OCI-LY7 (cell line): ENCODE data around the gene DISP2. TPM values are rescaled to one million over a fixed set of nuclear protein-coding genes. Genes with fewer than 3 reads are reported as not detected.

Source experiments
- BruUV-seq: library from RNA; stranded (reverse); fragments of 400-500 nt; replicated peaks from 2 replicates; lab custom pipeline; 2021; lab: Mats Ljungman, UMichigan
- CTCF ChIA-PET: fragments of 300-600 bp; sonication (Branson Sonifier 250); formaldehyde crosslinking; loops from one replicate; lab custom pipeline; 2022; ENCODE audit warnings: antibody characterized with exemption; ENCODE audit not compliant: unreplicated experiment; lab: Charles Lee
- POLR2A ChIA-PET: fragments of 300-600 bp; sonication (Branson Sonifier 250); formaldehyde crosslinking; loops from one replicate; lab custom pipeline; 2022; ENCODE audit warnings: antibody characterized with exemption; lab: Charles Lee
- DNase-seq: peaks from one replicate; pipeline ENCODE4 v3.0.0-alpha.2; 2015; ENCODE audit warnings: low spot score
- H2AFZ ChIP-seq: fragments of 200-600 bp; sonication (generic), shearing (Covaris generic); 2 replicates; pipeline ENCODE4 v1.6.1; 2014; ENCODE audit warnings: mild to moderate bottlenecking, antibody characterized with exemption, low read length, moderate library complexity
- H3K27ac ChIP-seq: fragments of 200-600 bp; sonication (generic); 2 replicates; pipeline ENCODE4 v1.5.1; 2014; ENCODE audit warnings: mixed run types, low read depth, mild to moderate bottlenecking, moderate library complexity, low read length, inconsistent platforms; ENCODE audit not compliant: poor library complexity, severe bottlenecking
- H3K36me3 ChIP-seq: fragments of 200-600 bp; sonication (generic); 2 replicates; pipeline ENCODE4 v1.6.1; 2014; ENCODE audit warnings: mild to moderate bottlenecking, antibody characterized with exemption, low read length, moderate library complexity, mixed read lengths; ENCODE audit not compliant: insufficient read depth
- H3K4me1 ChIP-seq: fragments of 200-600 bp; sonication (generic); 2 replicates; pipeline ENCODE4 v1.5.1; 2014; ENCODE audit warnings: mild to moderate bottlenecking, low read length; ENCODE audit not compliant: insufficient read depth, poor library complexity, severe bottlenecking
- H3K4me2 ChIP-seq: fragments of 200-600 bp; sonication (generic); 2 replicates; pipeline ENCODE4 v1.6.1; 2014; ENCODE audit warnings: mild to moderate bottlenecking, low read length
- H3K4me3 ChIP-seq: fragments of 200-600 bp; sonication (generic); 2 replicates; pipeline ENCODE4 v1.5.1; 2014; ENCODE audit warnings: mild to moderate bottlenecking, low read depth, low read length; ENCODE audit not compliant: poor library complexity, severe bottlenecking
- H3K79me2 ChIP-seq: fragments of 200-600 bp; sonication (generic); 2 replicates; pipeline ENCODE4 v1.6.1; 2016; ENCODE audit warnings: low read depth, mild to moderate bottlenecking, low read length, moderate library complexity, mixed read lengths; ENCODE audit not compliant: insufficient read depth
- H3K9me2 ChIP-seq: fragments of 200-600 bp; sonication (generic); 2 replicates; pipeline ENCODE4 v1.6.1; 2016; ENCODE audit warnings: mild to moderate bottlenecking, low read length, mixed read lengths; ENCODE audit not compliant: insufficient read depth
- H3K9me3 ChIP-seq: fragments of 200-600 bp; sonication (generic); 2 replicates; pipeline ENCODE4 v1.6.1; 2014; ENCODE audit warnings: mild to moderate bottlenecking, mixed run types, low read length, mixed read lengths
- H4K20me1 ChIP-seq: fragments of 200-600 bp; sonication (generic); 2 replicates; pipeline ENCODE4 v1.6.1; 2014; ENCODE audit warnings: mild to moderate bottlenecking, antibody characterized with exemption, low read length, moderate library complexity, mixed read lengths; ENCODE audit not compliant: insufficient read depth
- CTCF ChIP-seq: fragments of 200-600 bp; sonication (generic); conservative IDR thresholded peaks from 2 replicates; pipeline ENCODE4 v1.5.1; 2014; ENCODE audit warnings: mild to moderate bottlenecking, antibody characterized with exemption, low read length, moderate library complexity, mixed read lengths
- EZH2phosphoT487 ChIP-seq: fragments of 200-600 bp; sonication (generic); IDR thresholded peaks from 2 replicates; pipeline ENCODE4 v1.6.1; 2018; ENCODE audit warnings: low read depth, borderline replicate concordance, mild to moderate bottlenecking, mixed run types, antibody characterized with exemption, low read length, moderate library complexity, mixed read lengths
- intact Hi-C: fragments of 100-400 bp; cut with micrococcal nuclease; formaldehyde crosslinking; loops from one replicate; pipeline ENCODE4 v1.10.0; 2022; ENCODE audit not compliant: unreplicated experiment
- total RNA-seq, 2 experiments: library from RNA; depleted of rRNA in 1 of 2; stranded (reverse); fragments of >200 nt in 1 of 2; shearing (Covaris generic) in 1 of 2; gene quantifications; 2 replicates each; pipeline ENCODE4 v1.2.3, GENCODE V29; 2014 to 2022

Gene DISP2
- total RNA-seq, 2 experiments from 2014 or later, result 0.03 to 0.25 TPM

DNA sequence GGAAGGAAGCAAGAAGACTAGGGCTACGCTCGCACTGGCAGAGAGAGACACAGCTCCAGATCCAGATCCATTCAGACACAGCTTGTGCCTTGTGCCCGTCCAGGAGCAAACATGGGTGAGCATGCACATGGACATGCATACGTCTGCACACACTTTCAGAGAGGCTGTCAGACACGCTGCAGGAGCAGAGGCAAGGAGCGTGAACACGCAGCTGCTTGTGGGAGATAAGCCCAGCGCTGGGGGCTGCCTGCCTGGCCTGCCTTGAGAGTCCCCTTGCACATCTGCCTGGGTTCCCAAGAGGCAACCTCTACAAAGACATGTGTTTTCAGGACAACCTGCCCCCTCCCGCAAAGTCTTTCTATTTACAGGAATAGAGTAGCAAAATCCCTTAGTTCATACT, 69.2 kb downstream of the DISP2 start:
- ChIA-PET CTCF (no interaction called here), POLR2A (no interaction called here)
- intact Hi-C loops, result no loop called here

DNA sequence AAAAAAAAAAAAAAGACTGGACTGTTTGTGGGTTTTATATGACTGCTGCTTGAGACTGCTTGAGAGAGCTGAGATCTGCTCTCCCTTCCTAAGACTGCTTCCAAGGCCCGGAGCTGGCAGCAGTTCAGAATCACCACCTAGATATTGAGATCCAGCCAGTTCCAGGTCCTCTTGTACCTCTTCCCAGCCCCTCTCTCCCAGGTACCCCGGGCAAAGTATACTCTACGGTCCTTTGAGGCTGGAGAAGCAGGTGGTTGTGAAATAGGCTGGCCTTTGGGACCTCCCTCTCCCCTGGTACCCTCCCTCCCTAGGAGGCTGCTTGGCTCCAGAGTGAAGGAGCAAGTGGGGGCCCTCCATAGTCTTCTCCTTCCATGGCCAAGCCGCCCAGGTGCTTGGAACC, 70.2 kb downstream of the DISP2 start:
- H3K79me2 ChIP-seq, result no peaks in the 10 kb centered on the region
- H3K4me3 ChIP-seq, result no peak overlapping the region
- no peaks in the 10 kb centered on the region for H3K4me1 ChIP-seq
- no peak for TF ChIP-seq CTCF
- no peak for TF ChIP-seq EZH2phosphoT487
- ChIA-PET POLR2A (interaction anchor here (0.7 kb wide), 2 partner anchors 37 to 46 kb away, joined by 5 to 7 read pairs; no protein-coding TSS in a partner anchor), CTCF (no interaction called here)
- H3K9me2 ChIP-seq, result no peaks in the 10 kb centered on the region
- no peaks in the 10 kb centered on the region for H4K20me1 ChIP-seq
- DNase-seq, result no peak
- intact Hi-C loops, result no loop called here
- no peak overlapping the region for H2AFZ ChIP-seq
- no peaks in the 10 kb centered on the region for H3K36me3 ChIP-seq
- BruUV-seq, result no TSS peak
- H3K4me2 ChIP-seq, result no peak overlapping the region
- no peaks in the 10 kb centered on the region for H3K9me3 ChIP-seq
- no peak overlapping the region for H3K27ac ChIP-seq

More for the DNA sequence above, 69.2 kb downstream of the DISP2 start:
- Histone ChIP-seq H3K27ac (no peak overlapping the region), H3K4me1 (no peaks in the 10 kb centered on the region), H3K9me3 (no peaks in the 10 kb centered on the region), H2AFZ (no peak overlapping the region), H3K4me2 (no peak overlapping the region), H3K36me3 (no peaks in the 10 kb centered on the region), H3K79me2 (no peaks in the 10 kb centered on the region), H3K4me3 (no peak overlapping the region), H4K20me1 (no peaks in the 10 kb centered on the region), H3K9me2 (no peaks in the 10 kb centered on the region)
- BruUV-seq, result no TSS peak
- no peak for DNase-seq
- TF ChIP-seq CTCF (no peak), EZH2phosphoT487 (no peak)

Other genes with a start within 250 kb of the DISP2 start
- gene BMF, start 249.3 kb upstream of the DISP2 start, total RNA-seq (2014; rRNA removed; shearing (Covaris generic)), result 4.8 and 5.3 TPM in 2 replicates
- 11.1 and 11.3 TPM in 2 replicates for gene BMF, start 249.3 kb upstream of the DISP2 start, total RNA-seq (2022)
- gene BUB1B, start 197.2 kb upstream of the DISP2 start, total RNA-seq (2014; rRNA removed; shearing (Covaris generic)), result 192 and 215 TPM in 2 replicates
- gene BUB1B, start 197.2 kb upstream of the DISP2 start, total RNA-seq (2022), result 162 and 166 TPM in 2 replicates
- 0.03 and 0.10 TPM in 2 replicates for gene PAK6, start 119.2 kb upstream of the DISP2 start, total RNA-seq (2014; rRNA removed; shearing (Covaris generic))
- not detected in 2 replicates for gene PAK6, start 119.2 kb upstream of the DISP2 start, total RNA-seq (2022)
- gene ANKRD63, start 75.2 kb upstream of the DISP2 start, total RNA-seq (2014; rRNA removed; shearing (Covaris generic)), result not detected in 2 replicates
- gene ANKRD63, start 75.2 kb upstream of the DISP2 start, total RNA-seq (2022), result not detected in 2 replicates
- not detected in 2 replicates for gene PLCB2, start 50.3 kb upstream of the DISP2 start, total RNA-seq (2014; rRNA removed; shearing (Covaris generic))
- gene PLCB2, start 50.3 kb upstream of the DISP2 start, total RNA-seq (2022), result 9.2 and 9.6 TPM in 2 replicates
- 1.1 and 3.3 TPM in 2 replicates for gene INAFM2, start 34.5 kb upstream of the DISP2 start, total RNA-seq (2014; rRNA removed; shearing (Covaris generic))
- gene INAFM2, start 34.5 kb upstream of the DISP2 start, total RNA-seq (2022), result 4.4 and 5.3 TPM in 2 replicates
- gene CCDC9B, start 17.3 kb upstream of the DISP2 start, total RNA-seq (2014; rRNA removed; shearing (Covaris generic)), result 0.15 TPM in 1 of 2 replicates, not detected in the other
- 1.4 TPM in 2 replicates for gene CCDC9B, start 17.3 kb upstream of the DISP2 start, total RNA-seq (2022)
- gene PHGR1, start 7.2 kb upstream of the DISP2 start, total RNA-seq (2014; rRNA removed; shearing (Covaris generic)), result not detected in 2 replicates
- gene PHGR1, start 7.2 kb upstream of the DISP2 start, total RNA-seq (2022), result not detected in 2 replicates
- gene KNSTRN, start 24.5 kb downstream of the DISP2 start, total RNA-seq (2014; rRNA removed; shearing (Covaris generic)), result 71.3 and 89.6 TPM in 2 replicates
- 106 TPM in 2 replicates for gene KNSTRN, start 24.5 kb downstream of the DISP2 start, total RNA-seq (2022)
- gene IVD, start 47.6 kb downstream of the DISP2 start, total RNA-seq (2014; rRNA removed; shearing (Covaris generic)), result 16.4 and 20.6 TPM in 2 replicates
- 57.2 and 67.3 TPM in 2 replicates for gene IVD, start 47.6 kb downstream of the DISP2 start, total RNA-seq (2022)
- gene BAHD1, start 82.7 kb downstream of the DISP2 start, total RNA-seq (2014; rRNA removed; shearing (Covaris generic)), result 14.6 and 15.0 TPM in 2 replicates
- 22.3 TPM in 2 replicates for gene BAHD1, start 82.7 kb downstream of the DISP2 start, total RNA-seq (2022)
- gene CHST14, start 112.8 kb downstream of the DISP2 start, total RNA-seq (2014; rRNA removed; shearing (Covaris generic)), result 5.6 and 7.3 TPM in 2 replicates
- 13.6 and 15.3 TPM in 2 replicates for gene CHST14, start 112.8 kb downstream of the DISP2 start, total RNA-seq (2022)
- 10.3 and 15.1 TPM in 2 replicates for gene CCDC32, start 206.8 kb downstream of the DISP2 start, total RNA-seq (2014; rRNA removed; shearing (Covaris generic))
- gene CCDC32, start 206.8 kb downstream of the DISP2 start, total RNA-seq (2022), result 14.3 and 14.9 TPM in 2 replicates
- gene RPUSD2, start 211.1 kb downstream of the DISP2 start, total RNA-seq (2014; rRNA removed; shearing (Covaris generic)), result 26.4 and 27.7 TPM in 2 replicates
- gene RPUSD2, start 211.1 kb downstream of the DISP2 start, total RNA-seq (2022), result 15.7 and 18.9 TPM in 2 replicates
- 51.3 and 66.9 TPM in 2 replicates for gene KNL1, start 236.0 kb downstream of the DISP2 start, total RNA-seq (2014; rRNA removed; shearing (Covaris generic))
- gene KNL1, start 236.0 kb downstream of the DISP2 start, total RNA-seq (2022), result 58.7 and 62.3 TPM in 2 replicates